ENCODE measurements around the gene DHX38. TPM values are rescaled to one million over a fixed set of nuclear protein-coding genes. Genes with fewer than 3 reads are reported as not detected.

The DHX38 gene
- total RNA-seq, 3 donors from 2014 or later (not counting 1 experiment from before 2014, with no cell fraction given): 120 to 124 (median 120) TPM

GRCh38 chr16:72122308-72122707 is 28.7 kb downstream of the DHX38 start:
- TF ChIP-seq, protein P1, sequence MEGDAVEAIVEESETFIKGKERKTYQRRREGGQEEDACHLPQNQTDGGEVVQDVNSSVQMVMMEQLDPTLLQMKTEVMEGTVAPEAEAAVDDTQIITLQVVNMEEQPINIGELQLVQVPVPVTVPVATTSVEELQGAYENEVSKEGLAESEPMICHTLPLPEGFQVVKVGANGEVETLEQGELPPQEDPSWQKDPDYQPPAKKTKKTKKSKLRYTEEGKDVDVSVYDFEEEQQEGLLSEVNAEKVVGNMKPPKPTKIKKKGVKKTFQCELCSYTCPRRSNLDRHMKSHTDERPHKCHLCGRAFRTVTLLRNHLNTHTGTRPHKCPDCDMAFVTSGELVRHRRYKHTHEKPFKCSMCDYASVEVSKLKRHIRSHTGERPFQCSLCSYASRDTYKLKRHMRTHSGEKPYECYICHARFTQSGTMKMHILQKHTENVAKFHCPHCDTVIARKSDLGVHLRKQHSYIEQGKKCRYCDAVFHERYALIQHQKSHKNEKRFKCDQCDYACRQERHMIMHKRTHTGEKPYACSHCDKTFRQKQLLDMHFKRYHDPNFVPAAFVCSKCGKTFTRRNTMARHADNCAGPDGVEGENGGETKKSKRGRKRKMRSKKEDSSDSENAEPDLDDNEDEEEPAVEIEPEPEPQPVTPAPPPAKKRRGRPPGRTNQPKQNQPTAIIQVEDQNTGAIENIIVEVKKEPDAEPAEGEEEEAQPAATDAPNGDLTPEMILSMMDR (IDR thresholded peaks at IDR 0.05): no peak
- no peak overlapping the region for H3K4me3 Mint-ChIP-seq
- H3K27me3 Mint-ChIP-seq (ENCODE audit: low read depth in 2 of 2): no peaks in the 10 kb centered on the region
- H3K9me3 ChIP-seq (ENCODE audit: control insufficient read depth, insufficient read depth, low read length): no peaks in the 10 kb centered on the region
- H3K4me1 Mint-ChIP-seq: no peaks in the 10 kb centered on the region
- H3K4me1 ChIP-seq (ENCODE audit: control insufficient read depth, insufficient read depth, low read length): no peaks in the 10 kb centered on the region
- intact Hi-C loops (cut with micrococcal nuclease): no loop called here
- no peak for DNase-seq
- WGBS (ENCODE audit: insufficient coverage): 97% methylated on average over 2 of the region's 2 CpGs
- H3K9me3 Mint-ChIP-seq: no peaks in the 10 kb centered on the region
- H3K36me3 ChIP-seq (ENCODE audit: control insufficient read depth, insufficient read depth, low read length): no peaks in the 10 kb centered on the region
- no peak overlapping the region for H3K27ac ChIP-seq (ENCODE audit: low read length)
- no peak overlapping the region for H3K4me3 ChIP-seq (ENCODE audit: low read length)
- H3K27ac Mint-ChIP-seq: no peak overlapping the region
- H3K27me3 ChIP-seq (ENCODE audit: control insufficient read depth, insufficient read depth, low read length): no peaks in the 10 kb centered on the region
- no peaks in the 10 kb centered on the region for H3K36me3 Mint-ChIP-seq
- no peak for ATAC-seq

- no peaks in the 10 kb centered on the region for H3K36me3 ChIP-seq (ENCODE audit: control insufficient read depth, insufficient read depth, low read length)
- H3K27me3 ChIP-seq (ENCODE audit: control insufficient read depth, insufficient read depth, low read length): no peaks in the 10 kb centered on the region
- no peak overlapping the region for H3K4me3 ChIP-seq (ENCODE audit: low read length)
- H3K4me1 ChIP-seq (ENCODE audit: control insufficient read depth, insufficient read depth, low read length): no peaks in the 10 kb centered on the region
- no peak overlapping the region for H3K27ac ChIP-seq (ENCODE audit: low read length)
- Mint-ChIP-seq H3K27me3 (ENCODE audit: low read depth in 2 of 2) (no peaks in the 10 kb centered on the region), H3K4me1 (no peaks in the 10 kb centered on the region), H3K9me3 (no peaks in the 10 kb centered on the region), H3K4me3 (no peak overlapping the region), H3K36me3 (no peaks in the 10 kb centered on the region), H3K27ac (no peak overlapping the region)
- intact Hi-C loops (cut with micrococcal nuclease): no loop called here
- 85% methylated on average over 10 of the region's 11 CpGs for WGBS (ENCODE audit: insufficient coverage)
- no peak for ATAC-seq
- H3K9me3 ChIP-seq (ENCODE audit: control insufficient read depth, insufficient read depth, low read length): no peaks in the 10 kb centered on the region
- TF ChIP-seq, protein P1 (IDR thresholded peaks at IDR 0.05): no peak
- no peak for DNase-seq
These were observed 29.3 kb downstream of the DHX38 start for GRCh38 chr16:72122916-72123315.

- 91% methylated on average over 8 of the region's 8 CpGs for WGBS (ENCODE audit: insufficient coverage)
- Histone ChIP-seq H3K4me1 (ENCODE audit: control insufficient read depth, insufficient read depth, low read length) (no peaks in the 10 kb centered on the region), H3K9me3 (ENCODE audit: control insufficient read depth, insufficient read depth, low read length) (no peaks in the 10 kb centered on the region), H3K4me3 (ENCODE audit: low read length) (no peak overlapping the region), H3K36me3 (ENCODE audit: control insufficient read depth, insufficient read depth, low read length) (no peaks in the 10 kb centered on the region), H3K27ac (ENCODE audit: low read length) (no peak overlapping the region), H3K27me3 (ENCODE audit: control insufficient read depth, insufficient read depth, low read length) (no peaks in the 10 kb centered on the region)
- TF ChIP-seq, protein P1 (IDR thresholded peaks at IDR 0.05): no peak
- no peaks in the 10 kb centered on the region for H3K36me3 Mint-ChIP-seq
- no peak overlapping the region for H3K27ac Mint-ChIP-seq
- DNase-seq (no peak), ATAC-seq (no peak)
- intact Hi-C loops (cut with micrococcal nuclease): no loop called here
- no peak overlapping the region for H3K4me3 Mint-ChIP-seq
- H3K9me3 Mint-ChIP-seq: no peaks in the 10 kb centered on the region
- no peaks in the 10 kb centered on the region for H3K4me1 Mint-ChIP-seq
- no peaks in the 10 kb centered on the region for H3K27me3 Mint-ChIP-seq (ENCODE audit: low read depth in 2 of 2)
These were observed 29.8 kb downstream of the DHX38 start for GRCh38 chr16:72123426-72123825.

GRCh38 chr16:72124148-72124547 is 30.5 kb downstream of the DHX38 start:
- intact Hi-C loops (cut with micrococcal nuclease): loop anchor here (2.0 kb wide), 1 partner anchor 343 kb away; no protein-coding TSS in a partner anchor
- Histone ChIP-seq H3K9me3 (ENCODE audit: control insufficient read depth, insufficient read depth, low read length) (no peaks in the 10 kb centered on the region), H3K27ac (ENCODE audit: low read length) (no peak overlapping the region), H3K27me3 (ENCODE audit: control insufficient read depth, insufficient read depth, low read length) (no peaks in the 10 kb centered on the region), H3K36me3 (ENCODE audit: control insufficient read depth, insufficient read depth, low read length) (no peaks in the 10 kb centered on the region), H3K4me3 (ENCODE audit: low read length) (no peak overlapping the region), H3K4me1 (ENCODE audit: control insufficient read depth, insufficient read depth, low read length) (no peaks in the 10 kb centered on the region)
- Mint-ChIP-seq H3K27ac (no peak overlapping the region), H3K27me3 (ENCODE audit: low read depth in 2 of 2) (no peaks in the 10 kb centered on the region), H3K4me3 (no peak overlapping the region), H3K9me3 (no peaks in the 10 kb centered on the region), H3K4me1 (no peaks in the 10 kb centered on the region), H3K36me3 (no peaks in the 10 kb centered on the region)
- TF ChIP-seq, protein P1 (IDR thresholded peaks at IDR 0.05): no peak
- ATAC-seq (no peak), DNase-seq (no peak)
- WGBS (ENCODE audit: insufficient coverage): over 99% methylated on average over 3 of the region's 3 CpGs

All from natural killer cell (primary cell).